HepG2 (cell line): ENCODE measurements around the gene ABCB8. TPM values are rescaled to one million over a fixed set of nuclear protein-coding genes. Genes with fewer than 3 reads are reported as not detected.
A peak's percentile ranks its signal among the peaks of the same experiment; 100 is the strongest.

Experiments
- AHDC1 ChIP-seq: sonication (generic); formaldehyde crosslinking; IDR thresholded peaks from 2 replicates; pipeline ENCODE4 v1.5.1; 2020; ENCODE audit warnings: mild to moderate bottlenecking, missing genetic modification reagents, borderline replicate concordance
- ARID2 ChIP-seq: sonication (generic); formaldehyde crosslinking; IDR thresholded peaks from 2 replicates; pipeline ENCODE4 v1.8.1; 2022; ENCODE audit warnings: mild to moderate bottlenecking, missing genetic modification reagents, borderline replicate concordance
- FOXP4 ChIP-seq: sonication (generic); formaldehyde crosslinking; IDR thresholded peaks from 2 replicates; pipeline ENCODE4 v1.4.0; 2020; ENCODE audit warnings: missing genetic modification reagents
- HHEX ChIP-seq: IDR thresholded peaks from 2 replicates; pipeline ENCODE4 v1.6.1; 2016; ENCODE audit warnings: control low read depth
- MLLT10 ChIP-seq: sonication (generic); formaldehyde crosslinking; IDR thresholded peaks from 2 replicates; pipeline ENCODE4 v1.4.0; 2020; ENCODE audit warnings: missing genetic modification reagents
- MNT ChIP-seq: fragments of 450-650 bp; IDR thresholded peaks from 2 replicates; pipeline ENCODE4 v1.6.1; 2016
- MTA1 ChIP-seq: sonication (generic); formaldehyde crosslinking; IDR thresholded peaks from 2 replicates; pipeline ENCODE4 v1.4.0; 2020; ENCODE audit warnings: missing genetic modification reagents, mild to moderate bottlenecking, borderline replicate concordance
- SATB2 ChIP-seq: sonication (generic); formaldehyde crosslinking; IDR thresholded peaks from 2 replicates; pipeline ENCODE4 v1.5.0; 2020; ENCODE audit warnings: missing genetic modification reagents
- SNAPC2 ChIP-seq: sonication (generic); formaldehyde crosslinking; IDR thresholded peaks from 2 replicates; pipeline ENCODE4 v1.8.1; 2022; ENCODE audit warnings: mild to moderate bottlenecking, missing genetic modification reagents
- ZBTB37 ChIP-seq: sonication (generic); formaldehyde crosslinking; IDR thresholded peaks from 2 replicates; pipeline ENCODE4 v1.4.0; 2020; ENCODE audit warnings: mild to moderate bottlenecking, missing genetic modification reagents
- ZNF747 ChIP-seq: sonication (generic); formaldehyde crosslinking; IDR thresholded peaks from 2 replicates; pipeline ENCODE4 v1.8.1; 2023; ENCODE audit warnings: missing genetic modification reagents, mild to moderate bottlenecking, borderline replicate concordance
- ZNF777 ChIP-seq: sonication (generic); formaldehyde crosslinking; IDR thresholded peaks from 2 replicates; pipeline ENCODE4 v1.4.0; 2020; ENCODE audit warnings: missing genetic modification reagents
- polyA plus RNA-seq, 8 experiments: library from polyadenylated mRNA; depleted of rRNA in 3 of 8; stranded (reverse) in 7 of 8; unstranded in 1 of 8; fragments of >200 nt; fragmentation: Illumina TruSeq in 4 of 8; extraction: Trizol in 4 of 8; gene quantifications; 2 replicates each; pipeline versions ENCODE4 v1.2.1 to v1.2.3, GENCODE V29; 2011 to 2016; ENCODE audit warnings: low read depth in 4 of 8, missing spikeins in 1 of 8, mixed read lengths in 1 of 8; ENCODE audit not compliant: insufficient read depth in 1 of 8
- total RNA-seq, 5 experiments: library from RNA; depleted of rRNA; stranded (reverse); fragments of >200 nt; fragmentation: Illumina TruSeq; extraction: Trizol; gene quantifications; 2 replicates each; pipeline ENCODE4 v1.2.3, GENCODE V29; 2016; ENCODE audit warnings: low read depth in 1 of 5

The ABCB8 gene
- total and polyA plus RNA-seq, 2 of the 13 experiments (the other 11 are each of a cell fraction or from before 2014, with no cell fraction given) = 6.6 to 16.7 TPM

GRCh38 chr7:151085691-151086620, 57.7 kb downstream of the ABCB8 start, which contains the start of gene AGAP3 (continued):
- TF ChIP-seq AHDC1 (CRISPR knock-in tag) (no peak), MTA1 (CRISPR knock-in tag) (no peak), HHEX (CRISPR knock-in tag) (no peak), ZBTB37 (CRISPR knock-in tag) (no peak), ZNF777 (CRISPR knock-in tag) (peak; percentile 65; the same call in 1 of the 2 replicates), MLLT10 (CRISPR knock-in tag) (no peak), FOXP4 (no peak), ZNF747 (CRISPR knock-in tag) (no peak), ARID2 (CRISPR knock-in tag) (peak; percentile 79; the same call in 1 of the 2 replicates), SATB2 (CRISPR knock-in tag) (no peak), SNAPC2 (CRISPR knock-in tag) (0 out of 2 replicates have a peak, but pooled peaks have one; percentile 46), MNT (no peak)
